ENCODE results near the gene BET1L. TPM values are rescaled to one million over a fixed set of nuclear protein-coding genes. Genes with fewer than 3 reads are reported as not detected.
"Not testable (repeated sequence)": the region's sequence is repeated elsewhere in the genome, so short reads cannot be mapped to it uniquely, and the experiment has no call there.

Gene BET1L
- total RNA-seq, 1 donor from 2014 or later: 19.3 TPM

DNA sequence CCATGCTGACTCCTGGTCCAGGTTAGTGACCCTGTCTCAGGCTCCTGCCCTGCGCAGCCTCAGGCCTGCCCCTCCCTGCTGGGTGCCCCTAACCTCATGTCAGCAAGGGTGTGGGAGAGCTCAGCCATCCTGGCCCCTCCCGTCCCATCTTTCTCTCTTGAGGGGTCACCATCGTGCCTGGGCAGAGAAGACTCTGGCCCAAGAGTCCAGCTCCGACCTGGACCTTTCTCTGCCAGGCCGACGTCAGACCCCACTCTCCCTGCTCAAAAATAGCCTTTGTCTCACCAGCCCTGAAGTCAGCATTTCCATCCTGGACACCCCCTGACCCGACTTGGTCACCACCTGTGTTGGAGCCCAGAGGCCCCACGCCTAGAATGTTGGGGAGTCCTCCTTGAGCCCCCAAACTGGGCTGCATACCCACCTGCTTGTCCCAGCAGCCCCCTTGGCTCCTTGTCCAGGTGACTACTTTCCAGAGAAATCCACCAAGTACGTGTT, 9.4 kb downstream of the BET1L start:
- DNase-seq (ENCODE audit: low read depth): no peak

GRCh38 chr11:196786-197731, 10.1 kb downstream of the BET1L start:
- DNase-seq (ENCODE audit: low read depth): no peak

GRCh38 chr11:193481-193880, 13.7 kb downstream of the BET1L start:
- DNase-seq (ENCODE audit: low read depth): not testable (repeated sequence)

DNA sequence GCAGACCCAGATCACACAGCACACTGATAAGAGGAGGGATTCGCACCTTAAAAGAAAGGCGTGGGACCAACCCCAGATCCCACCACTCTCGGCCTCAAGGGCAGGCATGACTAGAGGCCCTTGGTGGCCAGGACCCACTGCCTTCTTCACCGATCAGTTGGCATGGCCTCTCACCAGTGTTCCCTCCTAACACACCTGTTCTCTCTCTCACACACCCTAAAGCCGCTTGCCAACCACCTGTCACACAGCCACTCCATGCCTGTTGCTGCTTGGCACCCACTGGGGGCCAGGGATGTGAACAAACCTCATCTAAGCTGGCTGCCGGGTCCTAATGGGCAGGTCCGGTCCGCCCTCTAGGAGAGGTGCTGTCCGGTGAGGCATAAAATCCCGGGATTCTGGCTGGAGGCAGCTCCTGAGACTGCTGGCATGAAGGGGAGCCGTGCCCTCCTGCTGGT, 14.5 kb downstream of the BET1L start, which contains the start of gene SCGB1C1:
TSS of gene SCGB1C1 (plus strand) at position 405 of the 455 bp plus-strand sequence. CDS start at position 427, 22 bp downstream.
- not testable (repeated sequence) for DNase-seq (ENCODE audit: low read depth)

GRCh38 chr11:191490-192478, 15.4 kb downstream of the BET1L start:
- not testable (repeated sequence) for DNase-seq (ENCODE audit: low read depth)

DNA sequence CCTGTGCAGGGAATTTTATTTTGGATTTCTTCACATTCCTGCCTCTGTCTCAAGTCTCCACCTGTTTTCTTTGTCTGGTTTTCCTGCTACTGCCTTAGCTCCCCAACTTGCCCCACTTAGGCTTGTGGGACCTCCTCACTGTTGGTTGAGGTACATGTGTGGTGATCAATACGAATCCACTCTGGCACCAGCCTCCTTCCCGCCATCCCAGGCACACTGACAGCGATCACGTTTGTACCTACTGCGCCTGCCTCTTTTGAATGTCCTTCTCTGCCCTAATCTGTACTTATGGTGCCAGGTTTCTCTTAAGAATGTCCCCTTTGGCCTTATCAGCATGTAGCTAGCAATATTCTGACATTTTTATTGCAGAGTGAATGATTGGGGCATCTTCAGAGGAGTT, 16.7 kb downstream of the BET1L start:
- DNase-seq (ENCODE audit: low read depth): not testable (repeated sequence)

DNA sequence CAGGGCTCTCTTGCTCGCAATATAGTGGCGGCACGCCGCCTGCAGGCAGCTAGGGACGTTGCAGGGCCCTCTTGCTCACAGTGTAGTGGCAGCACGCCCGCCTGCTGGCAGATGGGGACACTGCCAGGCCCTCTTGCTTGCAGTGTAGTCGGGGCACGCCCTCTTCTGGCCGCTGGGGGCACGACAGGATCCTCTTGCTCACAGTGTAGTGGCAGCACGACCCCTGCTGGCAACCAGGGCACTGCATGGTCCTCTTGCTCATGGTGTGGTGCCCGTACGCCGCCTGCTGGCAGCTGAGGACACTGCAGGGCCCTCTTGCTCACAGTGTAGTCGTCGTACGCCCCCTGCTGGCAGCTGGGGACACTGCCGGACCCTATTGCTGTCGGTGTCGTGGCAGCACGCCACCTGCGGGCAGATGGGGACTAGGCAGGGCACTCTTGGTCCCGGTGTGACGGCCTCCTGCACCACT, 17.3 kb downstream of the BET1L start:
- not testable (repeated sequence) for DNase-seq (ENCODE audit: low read depth)

DNA sequence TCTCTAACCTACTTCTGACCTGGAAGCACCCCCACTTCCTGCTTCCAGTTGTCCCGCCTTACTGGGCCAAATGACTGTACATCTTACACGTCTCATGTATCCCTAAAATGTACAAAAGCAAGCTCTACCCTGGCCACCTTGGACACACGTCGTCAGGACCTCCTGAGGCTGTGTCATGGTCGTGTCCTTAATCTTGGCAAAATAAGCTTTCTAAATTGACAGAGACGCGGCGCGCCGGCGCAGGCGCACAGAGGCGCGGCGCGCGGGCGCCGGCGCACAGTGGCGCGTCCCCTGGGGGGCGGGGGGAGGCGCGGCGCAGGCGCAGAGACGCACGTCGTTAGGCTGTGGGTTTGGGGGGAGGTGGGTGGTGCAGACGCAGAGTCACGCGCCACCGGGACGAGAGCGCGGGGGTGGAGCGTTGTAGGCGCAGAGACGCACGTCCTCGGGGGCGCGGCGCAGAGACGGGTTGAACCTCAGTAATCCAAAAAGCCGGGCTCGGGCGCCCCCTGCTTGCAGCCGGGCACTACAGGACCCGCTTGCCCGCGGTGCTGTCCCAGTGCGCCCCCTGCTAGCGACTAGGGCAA, 17.9 kb downstream of the BET1L start:
- DNase-seq (ENCODE audit: low read depth): not testable (repeated sequence)

DNA sequence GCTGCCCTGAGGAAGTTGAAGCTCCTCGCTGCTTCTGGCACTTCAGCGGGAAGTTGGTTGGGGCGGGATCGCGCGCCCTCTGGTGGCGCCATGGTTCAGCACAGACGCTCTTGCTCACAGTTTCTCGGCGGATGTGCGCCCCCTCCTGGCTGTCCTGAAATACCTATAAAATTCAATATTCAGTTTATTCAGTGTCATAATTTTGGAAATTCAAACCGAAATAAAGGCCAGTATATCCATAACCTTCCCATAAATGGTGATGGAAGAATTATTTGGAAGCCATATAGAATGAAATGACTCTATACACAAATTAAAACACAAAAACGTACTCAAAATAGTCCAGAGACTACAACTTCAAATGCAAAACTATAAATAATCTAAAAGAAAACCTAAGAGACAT, 27.0 kb downstream of the BET1L start:
- DNase-seq (ENCODE audit: low read depth): not testable (repeated sequence)

Other genes starting within 250 kb of the BET1L start
- 0.75 TPM in 1 of 2 replicates, not detected in the other for gene SCGB1C1, start 14.3 kb downstream of the BET1L start, total RNA-seq
- gene RIC8A, start 309 bp upstream of the BET1L start, total RNA-seq: 139 and 149 TPM in 2 replicates
- gene SIRT3, start 28.9 kb upstream of the BET1L start, total RNA-seq: 7.9 and 9.4 TPM in 2 replicates
- gene PSMD13, start 29.6 kb upstream of the BET1L start, total RNA-seq: 104 and 116 TPM in 2 replicates
- not detected in 2 replicates for gene NLRP6, start 71.0 kb upstream of the BET1L start, total RNA-seq
- 8.2 and 8.3 TPM in 2 replicates for gene PGGHG, start 81.7 kb upstream of the BET1L start, total RNA-seq
- gene IFITM5, start 92.1 kb upstream of the BET1L start, total RNA-seq: not detected in 2 replicates
- gene IFITM2, start 100.4 kb upstream of the BET1L start, total RNA-seq: 12.5 and 14.4 TPM in 2 replicates
- 14.3 and 17.3 TPM in 2 replicates for gene IFITM1, start 106.6 kb upstream of the BET1L start, total RNA-seq
- gene IFITM3, start 113.5 kb upstream of the BET1L start, total RNA-seq: 33.1 and 57.7 TPM in 2 replicates
- gene B4GALNT4, start 162.1 kb upstream of the BET1L start, total RNA-seq: 0.40 and 1.3 TPM in 2 replicates
- 1.4 and 8.9 TPM in 2 replicates for gene PKP3, start 186.8 kb upstream of the BET1L start, total RNA-seq
- gene SIGIRR, start 207.6 kb upstream of the BET1L start, total RNA-seq: 1.5 and 1.7 TPM in 2 replicates
- gene ANO9, start 234.6 kb upstream of the BET1L start, total RNA-seq: 0.42 and 0.94 TPM in 2 replicates
- gene PTDSS2, start 242.9 kb upstream of the BET1L start, total RNA-seq: 78.1 and 110 TPM in 2 replicates